NCI-H2171 treated with DMSO at 0.1 percent for 48 hours (cell line): Measurements from ENCODE around the gene UXT.
"Not testable (repeated sequence)": the region's sequence is repeated elsewhere in the genome, so short reads cannot be mapped to it uniquely, and the experiment has no call there.

Experiments used
- DNase-seq: peaks from one replicate; lab custom pipeline; 2025; lab: John Stamatoyannopoulos, UW

Gene UXT

GRCh38 chrX:47614618-47615017 is 44.4 kb downstream of the UXT start:
- no peak for DNase-seq

GRCh38 chrX:47613082-47613481 is 45.9 kb downstream of the UXT start:
- DNase-seq = peak; percentile 66

- no peak for DNase-seq
These were observed 46.6 kb downstream of the UXT start for GRCh38 chrX:47612418-47612817.

- DNase-seq = no peak
These were observed 47.1 kb downstream of the UXT start for GRCh38 chrX:47611926-47612325.

GRCh38 chrX:47611489-47611888 is 47.5 kb downstream of the UXT start:
- DNase-seq = no peak

GRCh38 chrX:47610511-47610910 is 48.5 kb downstream of the UXT start:
- DNase-seq = no peak

GRCh38 chrX:47608130-47608810 is 50.7 kb downstream of the UXT start:
- no peak for DNase-seq

GRCh38 chrX:47607091-47607490 is 51.9 kb downstream of the UXT start:
- DNase-seq = no peak

- DNase-seq = no peak
These were observed 54.0 kb downstream of the UXT start for GRCh38 chrX:47605024-47605423.

- not testable (repeated sequence) for DNase-seq
These were observed 55.9 kb downstream of the UXT start for GRCh38 chrX:47603125-47603524.
